HG03575 (cell line): ENCODE results near the gene MBTPS1.

Experiments
- ATAC-seq: cut with Tn5 transposase; IDR thresholded peaks from one replicate; pipeline ENCODE4 v1.9.1; 2021; ENCODE audit not compliant: unreplicated experiment, insufficient number of reproducible peaks, low FRiP score; ENCODE audit errors: extremely low read depth

Gene MBTPS1

GRCh38 chr16:84059946-84060901, 56.5 kb downstream of the MBTPS1 start:
- no peak for ATAC-seq

- ATAC-seq: no peak
Measured at GRCh38 chr16:84059111-84059510, 57.6 kb downstream of the MBTPS1 start.

- no peak for ATAC-seq
Measured at GRCh38 chr16:84058664-84059063, 58.1 kb downstream of the MBTPS1 start.

- no peak for ATAC-seq
Measured at GRCh38 chr16:84058211-84058610, 58.5 kb downstream of the MBTPS1 start.

- no peak for ATAC-seq
Measured at GRCh38 chr16:84056933-84057332, 59.8 kb downstream of the MBTPS1 start.

- no peak for ATAC-seq
Measured at GRCh38 chr16:84055801-84056634, 60.7 kb downstream of the MBTPS1 start.

- no peak for ATAC-seq
Measured at GRCh38 chr16:84055366-84055765, 61.4 kb downstream of the MBTPS1 start.

- no peak for ATAC-seq
Measured at GRCh38 chr16:84054916-84055315, 61.8 kb downstream of the MBTPS1 start.

- no peak for ATAC-seq
Measured at GRCh38 chr16:84054271-84054670, 62.5 kb downstream of the MBTPS1 start.

GRCh38 chr16:84053237-84053636, 63.5 kb downstream of the MBTPS1 start:
- ATAC-seq: no peak

GRCh38 chr16:84052071-84052622, 64.6 kb downstream of the MBTPS1 start:
- no peak for ATAC-seq

- no peak for ATAC-seq
Measured at GRCh38 chr16:84050316-84050715, 66.4 kb downstream of the MBTPS1 start.

GRCh38 chr16:84049403-84050060, 67.2 kb downstream of the MBTPS1 start:
- no peak for ATAC-seq

GRCh38 chr16:84048871-84049270, 67.9 kb downstream of the MBTPS1 start:
- ATAC-seq: no peak

- ATAC-seq: no peak
Measured at GRCh38 chr16:84048270-84048669, 68.5 kb downstream of the MBTPS1 start.

GRCh38 chr16:84047626-84048025, 69.1 kb downstream of the MBTPS1 start:
- no peak for ATAC-seq

GRCh38 chr16:84047206-84047605, 69.5 kb downstream of the MBTPS1 start:
- no peak for ATAC-seq

- no peak for ATAC-seq
Measured at GRCh38 chr16:84045818-84046470, 70.8 kb downstream of the MBTPS1 start.
